Testis (tissue), 2 donors: ENCODE data around the gene TDRD12.

ENCODE experiments used
- POLR2A ChIP-seq: fragments of 450-650 bp; IDR thresholded peaks from one replicate; pipeline ENCODE4 v1.6.1; 2017; ENCODE audit warnings: antibody characterized with exemption, mild to moderate bottlenecking, moderate library complexity
- TF ChIP-seq, protein P1 (sequence below), 3 experiments: fragments of 450-650 bp in 2 of 3; fragments of 200-600 bp in 1 of 3; sonication (generic) in 1 of 3; IDR thresholded peaks; one replicate each; pipeline ENCODE4 v1.5.1; 2016 to 2019; ENCODE audit warnings: antibody characterized with exemption in 3 of 3, mild to moderate bottlenecking in 2 of 3, moderate library complexity in 1 of 3

DNA sequence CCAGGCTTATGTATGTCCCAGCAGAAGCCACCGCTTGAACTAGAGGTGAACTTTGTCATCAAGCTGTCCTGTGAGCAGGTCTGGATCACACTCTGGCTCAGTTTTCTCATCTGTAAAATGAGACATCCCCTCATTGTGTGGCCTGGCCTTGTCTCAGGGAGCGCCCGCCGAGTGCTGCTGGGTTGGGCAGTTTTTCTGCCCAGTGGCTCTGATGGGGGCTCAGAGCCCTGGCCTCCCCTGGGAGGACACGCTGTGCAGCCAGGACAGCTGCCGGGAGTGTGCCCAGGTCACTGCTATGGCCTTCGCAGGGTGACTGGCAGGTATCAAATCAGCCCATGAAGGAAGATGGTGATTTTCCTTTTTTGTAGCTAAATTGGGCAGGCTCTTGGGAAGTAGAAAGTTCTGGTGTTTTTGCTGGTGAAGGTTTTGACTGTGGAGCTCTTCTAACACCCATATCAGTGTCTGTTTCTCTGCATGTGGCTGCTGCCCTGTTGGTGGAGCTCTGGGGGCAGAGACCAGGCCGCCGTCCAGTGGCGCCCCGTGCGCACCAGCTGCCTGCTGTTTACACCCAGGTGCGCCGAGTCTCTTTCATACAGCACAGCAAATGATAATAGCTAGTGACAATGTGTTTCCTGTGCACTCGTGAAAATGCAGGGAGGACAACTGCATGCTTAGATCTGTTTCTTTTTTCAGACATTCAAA is 109.2 kb downstream of the TDRD12 start:
- TF ChIP-seq, protein P1, sequence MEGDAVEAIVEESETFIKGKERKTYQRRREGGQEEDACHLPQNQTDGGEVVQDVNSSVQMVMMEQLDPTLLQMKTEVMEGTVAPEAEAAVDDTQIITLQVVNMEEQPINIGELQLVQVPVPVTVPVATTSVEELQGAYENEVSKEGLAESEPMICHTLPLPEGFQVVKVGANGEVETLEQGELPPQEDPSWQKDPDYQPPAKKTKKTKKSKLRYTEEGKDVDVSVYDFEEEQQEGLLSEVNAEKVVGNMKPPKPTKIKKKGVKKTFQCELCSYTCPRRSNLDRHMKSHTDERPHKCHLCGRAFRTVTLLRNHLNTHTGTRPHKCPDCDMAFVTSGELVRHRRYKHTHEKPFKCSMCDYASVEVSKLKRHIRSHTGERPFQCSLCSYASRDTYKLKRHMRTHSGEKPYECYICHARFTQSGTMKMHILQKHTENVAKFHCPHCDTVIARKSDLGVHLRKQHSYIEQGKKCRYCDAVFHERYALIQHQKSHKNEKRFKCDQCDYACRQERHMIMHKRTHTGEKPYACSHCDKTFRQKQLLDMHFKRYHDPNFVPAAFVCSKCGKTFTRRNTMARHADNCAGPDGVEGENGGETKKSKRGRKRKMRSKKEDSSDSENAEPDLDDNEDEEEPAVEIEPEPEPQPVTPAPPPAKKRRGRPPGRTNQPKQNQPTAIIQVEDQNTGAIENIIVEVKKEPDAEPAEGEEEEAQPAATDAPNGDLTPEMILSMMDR (IDR thresholded peaks at IDR 0.05), result no peak
- no peak for TF ChIP-seq POLR2A
